ENCODE results near the gene THAP12.
"Not testable (repeated sequence)": the region's sequence is repeated elsewhere in the genome, so short reads cannot be mapped to it uniquely, and the experiment has no call there.

THAP12 gene

GRCh38 chr11:76380977-76381719, at the start of gene THAP12, which contains the start of gene GVQW3:
TSS of gene THAP12 (minus strand) at chr11:76381132. CDS start at chr11:76380836, 296 bp downstream.
TSS of gene GVQW3 (plus strand) at chr11:76381323. CDS start at chr11:76381829, 506 bp downstream.
- in situ Hi-C loops (cut with MboI; ENCODE audit: low sequenced_read_pairs), result no loop called here

GRCh38 chr11:76426660-76427059, 45.7 kb upstream of the THAP12 start:
- in situ Hi-C loops (cut with MboI; ENCODE audit: low sequenced_read_pairs), result no loop called here

- in situ Hi-C loops (cut with MboI; ENCODE audit: low sequenced_read_pairs), result no loop called here
Observed at GRCh38 chr11:76424891-76425290, 44.0 kb upstream of the THAP12 start.

- in situ Hi-C loops (cut with MboI; ENCODE audit: low sequenced_read_pairs), result no loop called here
Observed at GRCh38 chr11:76424379-76424778, 43.4 kb upstream of the THAP12 start.

GRCh38 chr11:76419896-76420295, 39.0 kb upstream of the THAP12 start:
- in situ Hi-C loops (cut with MboI; ENCODE audit: low sequenced_read_pairs), result no loop called here

GRCh38 chr11:76415073-76415472, 34.1 kb upstream of the THAP12 start:
- in situ Hi-C loops (cut with MboI; ENCODE audit: low sequenced_read_pairs), result no loop called here

- in situ Hi-C loops (cut with MboI; ENCODE audit: low sequenced_read_pairs), result no loop called here
Observed at GRCh38 chr11:76410851-76411357, 30.0 kb upstream of the THAP12 start.

- in situ Hi-C loops (cut with MboI; ENCODE audit: low sequenced_read_pairs), result no loop called here
Observed at GRCh38 chr11:76408171-76408965, 27.4 kb upstream of the THAP12 start.

GRCh38 chr11:76406359-76406758, 25.4 kb upstream of the THAP12 start:
- in situ Hi-C loops (cut with MboI; ENCODE audit: low sequenced_read_pairs), result no loop called here

GRCh38 chr11:76401484-76401883, 20.6 kb upstream of the THAP12 start:
- in situ Hi-C loops (cut with MboI; ENCODE audit: low sequenced_read_pairs), result not testable (repeated sequence)

GRCh38 chr11:76400967-76401366, 20.0 kb upstream of the THAP12 start:
- in situ Hi-C loops (cut with MboI; ENCODE audit: low sequenced_read_pairs), result no loop called here

- in situ Hi-C loops (cut with MboI; ENCODE audit: low sequenced_read_pairs), result no loop called here
Observed at GRCh38 chr11:76397383-76397782, 16.5 kb upstream of the THAP12 start.

- in situ Hi-C loops (cut with MboI; ENCODE audit: low sequenced_read_pairs), result no loop called here
Observed at GRCh38 chr11:76395296-76395695, 14.4 kb upstream of the THAP12 start.

- in situ Hi-C loops (cut with MboI; ENCODE audit: low sequenced_read_pairs), result no loop called here
Observed at GRCh38 chr11:76394411-76394810, 13.5 kb upstream of the THAP12 start.

GRCh38 chr11:76392870-76393269, 11.9 kb upstream of the THAP12 start:
- in situ Hi-C loops (cut with MboI; ENCODE audit: low sequenced_read_pairs), result no loop called here

GRCh38 chr11:76391811-76392475, 11.0 kb upstream of the THAP12 start:
- in situ Hi-C loops (cut with MboI; ENCODE audit: low sequenced_read_pairs), result no loop called here

GRCh38 chr11:76391021-76391420, 10.1 kb upstream of the THAP12 start:
- in situ Hi-C loops (cut with MboI; ENCODE audit: low sequenced_read_pairs), result no loop called here

GRCh38 chr11:76388408-76388807, 7.5 kb upstream of the THAP12 start:
- in situ Hi-C loops (cut with MboI; ENCODE audit: low sequenced_read_pairs), result no loop called here

GRCh38 chr11:76385903-76386302, 5.0 kb upstream of the THAP12 start:
- in situ Hi-C loops (cut with MboI; ENCODE audit: low sequenced_read_pairs), result no loop called here

- in situ Hi-C loops (cut with MboI; ENCODE audit: low sequenced_read_pairs), result no loop called here
Observed at GRCh38 chr11:76382209-76382608, 1.3 kb upstream of the THAP12 start.

Measured in hTERT RPE-1 (cell line).